Measurements from ENCODE around the gene PPFIA1.

Gene PPFIA1

DNA sequence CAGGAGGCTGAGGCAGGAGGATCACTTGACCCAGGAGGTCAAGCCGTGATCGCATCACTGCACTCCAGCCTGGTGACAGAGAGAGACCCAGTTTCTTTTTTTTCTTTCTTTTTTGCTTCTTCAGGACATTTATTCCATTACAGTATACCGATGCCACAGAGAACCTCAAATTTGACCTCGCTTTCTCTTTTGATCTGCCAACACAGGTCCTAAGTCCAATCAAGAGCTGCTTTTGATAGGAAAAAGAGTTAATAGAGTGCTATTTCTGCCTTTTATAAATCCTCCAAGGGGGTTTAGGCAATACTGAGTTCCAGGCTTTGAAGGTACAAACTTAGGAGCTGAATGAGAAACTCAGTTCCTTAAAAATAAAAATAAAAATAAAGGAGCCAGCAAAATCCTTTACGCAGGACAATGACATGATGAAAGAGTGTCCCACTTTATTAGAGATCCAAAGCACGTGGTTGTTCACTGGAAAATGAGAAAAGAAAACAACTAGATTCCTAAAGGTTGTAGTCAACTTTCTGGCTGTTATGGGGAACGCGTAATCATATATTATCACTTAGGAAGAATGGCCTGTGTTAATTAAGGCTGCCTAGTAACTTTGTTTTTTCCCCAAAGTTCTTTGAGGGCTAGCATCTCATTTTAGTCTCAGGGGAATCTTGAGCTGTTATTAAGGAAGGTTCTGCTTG lies 40.2 kb upstream of the PPFIA1 start:
- DNase-seq (ENCODE audit: low read depth, low spot score) = no peak
- no peak overlapping the region for H3K4me3 ChIP-seq (ENCODE audit: low read depth, low read length)
- TF ChIP-seq, protein P1, sequence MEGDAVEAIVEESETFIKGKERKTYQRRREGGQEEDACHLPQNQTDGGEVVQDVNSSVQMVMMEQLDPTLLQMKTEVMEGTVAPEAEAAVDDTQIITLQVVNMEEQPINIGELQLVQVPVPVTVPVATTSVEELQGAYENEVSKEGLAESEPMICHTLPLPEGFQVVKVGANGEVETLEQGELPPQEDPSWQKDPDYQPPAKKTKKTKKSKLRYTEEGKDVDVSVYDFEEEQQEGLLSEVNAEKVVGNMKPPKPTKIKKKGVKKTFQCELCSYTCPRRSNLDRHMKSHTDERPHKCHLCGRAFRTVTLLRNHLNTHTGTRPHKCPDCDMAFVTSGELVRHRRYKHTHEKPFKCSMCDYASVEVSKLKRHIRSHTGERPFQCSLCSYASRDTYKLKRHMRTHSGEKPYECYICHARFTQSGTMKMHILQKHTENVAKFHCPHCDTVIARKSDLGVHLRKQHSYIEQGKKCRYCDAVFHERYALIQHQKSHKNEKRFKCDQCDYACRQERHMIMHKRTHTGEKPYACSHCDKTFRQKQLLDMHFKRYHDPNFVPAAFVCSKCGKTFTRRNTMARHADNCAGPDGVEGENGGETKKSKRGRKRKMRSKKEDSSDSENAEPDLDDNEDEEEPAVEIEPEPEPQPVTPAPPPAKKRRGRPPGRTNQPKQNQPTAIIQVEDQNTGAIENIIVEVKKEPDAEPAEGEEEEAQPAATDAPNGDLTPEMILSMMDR (IDR thresholded peaks at IDR 0.05; ENCODE audit: low read depth, low read length) = no peak
- in situ Hi-C loops (cut with HindIII; ENCODE audit: low sequenced_read_pairs) = no loop called here

- DNase-seq (ENCODE audit: low read depth, low spot score) = no peak
- in situ Hi-C loops (cut with HindIII; ENCODE audit: low sequenced_read_pairs) = no loop called here
- TF ChIP-seq, protein P1 (IDR thresholded peaks at IDR 0.05; ENCODE audit: low read depth, low read length) = no peak
- H3K4me3 ChIP-seq (ENCODE audit: low read depth, low read length) = no peak overlapping the region
Measured at GRCh38 chr11:70230840-70231710, 39.4 kb upstream of the PPFIA1 start.

GRCh38 chr11:70233034-70233433 lies 37.5 kb upstream of the PPFIA1 start:
- no peak for DNase-seq (ENCODE audit: low read depth, low spot score)
- TF ChIP-seq, protein P1 (IDR thresholded peaks at IDR 0.05; ENCODE audit: low read depth, low read length) = no peak
- H3K4me3 ChIP-seq (ENCODE audit: low read depth, low read length) = no peak overlapping the region
- in situ Hi-C loops (cut with HindIII; ENCODE audit: low sequenced_read_pairs) = no loop called here

DNA sequence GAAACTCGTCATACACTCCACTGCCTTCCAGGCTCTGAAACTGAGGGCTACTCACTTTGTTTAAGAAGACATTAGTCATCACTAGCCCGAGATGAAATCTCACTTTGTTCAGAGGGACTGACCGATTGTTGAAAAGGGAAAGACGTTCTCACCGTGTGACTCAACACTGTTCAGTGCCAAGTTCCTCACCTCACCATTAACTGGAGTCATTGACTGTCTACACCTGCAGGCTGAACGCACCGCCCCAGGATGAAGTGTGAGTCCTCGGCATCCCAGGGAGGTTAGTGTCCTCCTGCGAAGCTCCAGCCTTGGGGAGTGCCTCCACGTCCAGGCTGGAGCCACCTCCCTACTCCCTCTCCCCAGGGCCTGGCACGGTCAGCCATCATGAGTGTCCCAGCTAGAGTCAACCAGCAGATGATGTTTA lies 37.0 kb upstream of the PPFIA1 start:
- TF ChIP-seq, protein P1 (IDR thresholded peaks at IDR 0.05; ENCODE audit: low read depth, low read length) = no peak
- no peak overlapping the region for H3K4me3 ChIP-seq (ENCODE audit: low read depth, low read length)
- in situ Hi-C loops (cut with HindIII; ENCODE audit: low sequenced_read_pairs) = no loop called here
- peak; percentile 86 for DNase-seq (ENCODE audit: low read depth, low spot score)

DNA sequence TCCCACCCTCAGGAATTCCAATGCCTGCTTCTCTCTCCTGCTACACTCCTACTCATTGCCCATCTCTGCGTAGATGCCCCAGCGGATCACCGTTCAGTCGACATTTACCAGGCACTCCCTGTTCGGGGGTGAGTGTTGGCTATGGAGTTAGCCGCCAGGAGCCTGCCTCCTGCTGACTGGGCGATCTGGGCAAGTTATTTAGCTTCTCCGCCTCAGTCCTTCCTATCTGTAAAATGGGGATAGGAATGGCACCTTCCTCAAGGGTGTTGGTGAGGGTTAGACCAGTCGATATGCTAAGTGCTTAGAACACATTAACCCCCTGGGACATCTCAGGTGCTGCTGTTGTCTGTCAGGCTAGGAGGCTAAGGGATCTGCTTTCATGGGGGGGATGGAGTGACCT lies 36.5 kb upstream of the PPFIA1 start:
- in situ Hi-C loops (cut with HindIII; ENCODE audit: low sequenced_read_pairs) = no loop called here
- DNase-seq (ENCODE audit: low read depth, low spot score) = no peak
- H3K4me3 ChIP-seq (ENCODE audit: low read depth, low read length) = no peak overlapping the region
- TF ChIP-seq, protein P1 (IDR thresholded peaks at IDR 0.05; ENCODE audit: low read depth, low read length) = no peak

GRCh38 chr11:70240337-70240736 lies 30.2 kb upstream of the PPFIA1 start:
- no peak for DNase-seq (ENCODE audit: low read depth, low spot score)
- in situ Hi-C loops (cut with HindIII; ENCODE audit: low sequenced_read_pairs) = no loop called here

More at GRCh38 chr11:70240337-70240736, 30.2 kb upstream of the PPFIA1 start:
- H3K4me3 ChIP-seq (ENCODE audit: low read depth, low read length) = no peak overlapping the region
- TF ChIP-seq, protein P1 (IDR thresholded peaks at IDR 0.05; ENCODE audit: low read depth, low read length) = no peak
